ENCODE data around the gene SIRPA. TPM values are rescaled to one million over a fixed set of nuclear protein-coding genes. Genes with fewer than 3 reads are reported as not detected.

Gene SIRPA
- polyA plus RNA-seq, 1 donor (not counting 4 experiments of a cell fraction or from before 2014, with no cell fraction given) = 23.7 TPM

DNA sequence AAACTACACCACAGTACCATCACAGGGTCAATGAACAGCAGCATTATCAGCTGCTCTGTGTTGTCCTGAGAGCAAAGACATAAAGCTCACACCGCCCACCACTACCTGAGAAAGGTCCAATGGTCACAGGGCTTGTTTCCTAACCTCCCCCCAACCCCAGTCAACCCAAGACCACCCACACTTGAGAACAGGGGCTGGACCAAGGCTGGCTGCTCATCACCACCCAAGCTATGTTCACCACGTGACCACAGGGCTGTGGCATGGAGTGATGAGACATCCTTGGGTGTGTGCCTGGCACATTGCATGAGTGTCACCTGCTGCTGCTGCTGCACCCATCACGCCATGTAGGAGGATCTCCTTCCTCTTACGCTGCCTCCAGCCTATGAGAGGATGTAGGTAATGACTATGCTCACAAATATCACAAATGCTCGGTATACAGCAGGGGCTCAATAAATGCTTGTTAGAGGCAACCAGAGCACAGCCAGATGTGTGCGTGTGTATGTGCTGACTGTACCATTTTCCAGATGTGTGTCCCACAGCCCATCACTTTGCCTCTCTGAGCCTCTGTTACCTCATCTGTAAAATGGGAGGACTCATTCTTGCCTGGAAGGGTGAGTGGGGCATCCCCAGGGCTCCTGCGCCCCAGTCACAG, 23.3 kb upstream of the SIRPA start:
- H3K36me3 ChIP-seq (ENCODE audit: control insufficient read depth in 2 of 2, extremely low read depth in 1 of 2, insufficient read depth in 2 of 2, low read length in 2 of 2) = no peaks in the 10 kb centered on the region
- peak; percentile 13 for FAIRE-seq
- TF ChIP-seq, protein P1, sequence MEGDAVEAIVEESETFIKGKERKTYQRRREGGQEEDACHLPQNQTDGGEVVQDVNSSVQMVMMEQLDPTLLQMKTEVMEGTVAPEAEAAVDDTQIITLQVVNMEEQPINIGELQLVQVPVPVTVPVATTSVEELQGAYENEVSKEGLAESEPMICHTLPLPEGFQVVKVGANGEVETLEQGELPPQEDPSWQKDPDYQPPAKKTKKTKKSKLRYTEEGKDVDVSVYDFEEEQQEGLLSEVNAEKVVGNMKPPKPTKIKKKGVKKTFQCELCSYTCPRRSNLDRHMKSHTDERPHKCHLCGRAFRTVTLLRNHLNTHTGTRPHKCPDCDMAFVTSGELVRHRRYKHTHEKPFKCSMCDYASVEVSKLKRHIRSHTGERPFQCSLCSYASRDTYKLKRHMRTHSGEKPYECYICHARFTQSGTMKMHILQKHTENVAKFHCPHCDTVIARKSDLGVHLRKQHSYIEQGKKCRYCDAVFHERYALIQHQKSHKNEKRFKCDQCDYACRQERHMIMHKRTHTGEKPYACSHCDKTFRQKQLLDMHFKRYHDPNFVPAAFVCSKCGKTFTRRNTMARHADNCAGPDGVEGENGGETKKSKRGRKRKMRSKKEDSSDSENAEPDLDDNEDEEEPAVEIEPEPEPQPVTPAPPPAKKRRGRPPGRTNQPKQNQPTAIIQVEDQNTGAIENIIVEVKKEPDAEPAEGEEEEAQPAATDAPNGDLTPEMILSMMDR (optimal IDR thresholded peaks at IDR 0.05 in 1 of 3, IDR thresholded peaks at IDR 0.05 in 1 of 3, conservative IDR thresholded peaks at IDR 0.05 in 1 of 3; ENCODE audit: extremely low read depth in 1 of 3, insufficient read depth in 2 of 3, low read length in 3 of 3) = peak in 1 of 3 experiments; percentile 6
- TF ChIP-seq EZH2 (IDR thresholded peaks at IDR 0.05; ENCODE audit: low read length) = no peak
- no peaks in the 10 kb centered on the region for H3K79me2 ChIP-seq (ENCODE audit: control insufficient read depth, insufficient read depth, low read length)
- DNase-seq (ENCODE audit: low read depth, low spot score) = no peak
- peak overlapping the region; percentile 5 for H3K9ac ChIP-seq (ENCODE audit: control insufficient read depth, extremely low read depth, insufficient read depth, low read length)
- no peaks in the 10 kb centered on the region for H3K9me3 ChIP-seq (ENCODE audit: control insufficient read depth, low read depth, low read length)
- no peak overlapping the region for H3K4me2 ChIP-seq (ENCODE audit: control insufficient read depth, extremely low read depth, insufficient read depth, low read depth, low read length)
- H3K4me3 ChIP-seq (ENCODE audit: control insufficient read depth in 2 of 3, extremely low read depth in 1 of 3, insufficient read depth in 2 of 3, low read depth in 1 of 3, low read length in 3 of 3) = no peak overlapping the region
- dilution Hi-C loops (cut with MboI; ENCODE audit: extremely low pct_ligation_motif_present, low sequenced_read_pairs) = no loop called here
- no peaks in the 10 kb centered on the region for H4K20me1 ChIP-seq (ENCODE audit: control insufficient read depth, extremely low read depth, insufficient read depth, low read length)
- peak overlapping the region; percentile 24 for H3K27ac ChIP-seq (ENCODE audit: control insufficient read depth, insufficient read depth, low read length)
- peaks cover 4% of the 10 kb centered on the region for H3K9me1 ChIP-seq (ENCODE audit: control insufficient read depth, extremely low read depth, insufficient read depth, low read length)
- no peak overlapping the region for H2AFZ ChIP-seq (ENCODE audit: control insufficient read depth, low read length)
- H3K27me3 ChIP-seq (ENCODE audit: control insufficient read depth, extremely low read depth, insufficient read depth, low read length) = no peaks in the 10 kb centered on the region
- H3K4me1 ChIP-seq (ENCODE audit: control insufficient read depth, extremely low read depth, insufficient read depth, low read length) = peaks cover 18% of the 10 kb centered on the region

DNA sequence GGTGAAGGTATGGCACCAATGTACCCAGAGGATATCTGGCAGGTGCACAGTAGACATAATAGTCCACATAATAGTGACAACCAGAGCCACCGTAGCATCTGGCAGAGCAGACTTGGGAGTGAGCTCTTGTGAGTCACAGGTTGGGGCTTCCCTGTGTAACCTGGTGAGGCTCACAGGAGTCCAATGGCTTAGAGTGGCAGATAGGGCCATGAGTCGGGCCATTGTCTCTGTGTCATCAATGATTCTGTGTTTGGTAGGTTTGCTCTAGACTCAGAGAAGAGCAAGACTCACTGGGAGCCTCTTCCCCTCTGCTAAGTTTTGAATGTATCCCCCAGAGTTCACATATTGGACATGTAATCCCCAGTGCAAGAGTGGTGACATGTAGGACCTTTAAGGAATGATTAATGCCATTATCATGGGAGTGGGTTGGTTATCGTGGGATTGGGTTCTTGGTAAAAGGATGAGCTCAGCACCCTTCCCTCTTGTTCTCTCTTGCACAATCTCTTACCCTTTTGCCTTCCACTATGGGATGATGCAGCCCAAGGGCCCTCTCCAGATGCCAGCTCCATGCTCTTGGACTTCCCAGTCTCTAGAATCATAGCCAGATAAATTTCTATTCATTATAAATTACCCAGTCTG, 22.6 kb upstream of the SIRPA start:
- H3K9ac ChIP-seq (ENCODE audit: control insufficient read depth, extremely low read depth, insufficient read depth, low read length) = peak overlapping the region; percentile 5
- no peak overlapping the region for H3K4me2 ChIP-seq (ENCODE audit: control insufficient read depth, extremely low read depth, insufficient read depth, low read depth, low read length)
- no peak overlapping the region for H3K4me3 ChIP-seq (ENCODE audit: control insufficient read depth in 2 of 3, extremely low read depth in 1 of 3, insufficient read depth in 2 of 3, low read depth in 1 of 3, low read length in 3 of 3)
- no peaks in the 10 kb centered on the region for H3K36me3 ChIP-seq (ENCODE audit: control insufficient read depth in 2 of 2, extremely low read depth in 1 of 2, insufficient read depth in 2 of 2, low read length in 2 of 2)
- no peaks in the 10 kb centered on the region for H4K20me1 ChIP-seq (ENCODE audit: control insufficient read depth, extremely low read depth, insufficient read depth, low read length)
- peak overlapping the region; percentile 24 for H3K27ac ChIP-seq (ENCODE audit: control insufficient read depth, insufficient read depth, low read length)
- H3K27me3 ChIP-seq (ENCODE audit: control insufficient read depth, extremely low read depth, insufficient read depth, low read length) = no peaks in the 10 kb centered on the region
- peaks cover 18% of the 10 kb centered on the region for H3K4me1 ChIP-seq (ENCODE audit: control insufficient read depth, extremely low read depth, insufficient read depth, low read length)
- H3K9me3 ChIP-seq (ENCODE audit: control insufficient read depth, low read depth, low read length) = no peaks in the 10 kb centered on the region
- no peaks in the 10 kb centered on the region for H3K79me2 ChIP-seq (ENCODE audit: control insufficient read depth, insufficient read depth, low read length)
- H2AFZ ChIP-seq (ENCODE audit: control insufficient read depth, low read length) = no peak overlapping the region
- dilution Hi-C loops (cut with MboI; ENCODE audit: extremely low pct_ligation_motif_present, low sequenced_read_pairs) = no loop called here
- FAIRE-seq (no peak), DNase-seq (ENCODE audit: low read depth, low spot score) (no peak)
- peaks cover 4% of the 10 kb centered on the region for H3K9me1 ChIP-seq (ENCODE audit: control insufficient read depth, extremely low read depth, insufficient read depth, low read length)
- TF ChIP-seq, protein P1 (optimal IDR thresholded peaks at IDR 0.05 in 1 of 3, IDR thresholded peaks at IDR 0.05 in 1 of 3, conservative IDR thresholded peaks at IDR 0.05 in 1 of 3; ENCODE audit: extremely low read depth in 1 of 3, insufficient read depth in 2 of 3, low read length in 3 of 3) = no peak
- no peak for TF ChIP-seq EZH2 (IDR thresholded peaks at IDR 0.05; ENCODE audit: low read length)
